Stimulated activated CD8-positive, alpha-beta memory T cell treated with anti-CD3 and anti-CD28 coated beads, Interleukin-2, amount 100 ng/mL, for 48 hours (primary cell): ENCODE data around the gene SERHL2.
"Not testable (repeated sequence)": the region's sequence is repeated elsewhere in the genome, so short reads cannot be mapped to it uniquely, and the experiment has no call there.

Experiments
- DNase-seq, 2 donors: peaks; one replicate each; pipeline ENCODE4 v3.0.0-alpha.2; 2020; ENCODE audit warnings: low read depth in 2 of 2

Gene SERHL2

DNA sequence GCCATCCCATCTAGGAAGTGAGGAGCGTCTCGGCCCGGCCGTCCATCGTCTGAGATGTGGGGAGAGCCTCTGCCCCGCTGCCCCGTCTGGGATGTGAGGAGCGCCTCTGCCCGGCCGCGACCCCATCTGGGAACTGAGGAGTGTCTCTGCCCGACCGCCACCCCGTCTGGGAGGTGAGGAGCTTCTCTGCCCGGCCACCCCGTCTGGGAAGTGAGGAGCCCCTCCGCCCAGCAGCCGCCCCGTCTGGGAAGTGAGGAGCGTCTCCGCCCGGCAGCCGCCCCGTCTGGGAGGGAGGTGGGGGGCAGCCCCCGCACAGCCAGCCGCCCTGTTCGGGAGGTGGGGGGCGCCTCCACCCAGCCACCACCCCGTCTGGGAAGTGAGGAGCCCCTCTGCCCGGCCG lies 53.9 kb downstream of the SERHL2 start:
- DNase-seq = not testable (repeated sequence)

DNA sequence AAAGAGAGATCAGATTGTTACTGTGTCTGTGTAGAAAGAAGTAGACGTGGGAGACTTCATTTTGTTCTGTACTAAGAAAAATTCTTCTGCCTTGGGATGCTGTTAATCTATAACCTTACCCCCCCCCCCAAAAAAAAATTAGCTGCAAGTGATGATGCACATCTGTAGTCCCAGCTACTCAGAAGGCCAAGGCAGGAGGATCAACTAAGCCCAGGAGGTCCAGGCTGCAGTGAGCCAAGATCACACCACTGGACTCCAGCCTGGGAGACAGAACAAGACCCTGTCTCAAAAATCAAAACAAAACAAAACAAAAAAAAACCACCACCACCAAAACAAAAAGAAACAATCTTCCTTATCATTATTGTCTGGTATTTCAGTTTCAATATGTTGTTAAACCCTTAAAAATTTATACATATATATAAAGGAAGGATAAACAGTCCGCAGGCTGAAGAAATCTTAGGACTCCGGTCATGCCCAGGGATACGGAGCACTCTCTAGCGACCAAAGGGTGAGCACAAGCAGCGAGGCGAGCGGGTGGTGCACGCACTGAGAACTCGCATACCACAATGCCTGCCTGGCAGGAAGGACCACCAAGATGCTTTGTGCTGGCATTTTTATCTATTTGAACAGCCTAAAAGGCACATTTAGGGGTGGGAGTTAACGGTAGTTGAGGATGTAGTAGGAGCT lies 54.5 kb downstream of the SERHL2 start:
- no peak for DNase-seq

DNA sequence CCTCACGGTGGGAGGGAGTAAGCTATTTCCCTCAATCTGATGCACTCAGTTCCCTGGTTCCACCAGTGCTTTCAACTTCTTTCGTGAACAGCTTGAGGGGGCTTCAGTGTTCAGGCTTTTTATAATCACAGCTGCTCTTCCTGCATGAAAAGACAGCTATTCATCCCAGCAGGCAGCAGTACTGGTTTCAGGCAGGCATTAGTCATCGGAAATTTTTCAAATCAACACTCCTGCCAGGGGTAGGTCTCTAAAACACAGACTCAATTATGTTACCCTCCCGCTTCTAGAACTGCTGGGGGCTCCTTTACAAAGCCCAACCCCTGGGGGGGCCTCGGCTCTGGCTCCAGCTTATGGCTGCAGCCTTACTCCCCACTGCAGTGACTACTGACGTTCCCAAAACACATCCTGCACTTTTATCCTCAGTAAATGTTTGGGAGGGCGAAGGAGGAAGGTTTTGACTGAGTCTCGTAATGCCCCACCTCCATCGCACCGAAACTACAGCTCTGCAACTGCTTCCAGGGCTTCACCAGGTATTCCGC lies 55.1 kb downstream of the SERHL2 start:
- DNase-seq = no peak

DNA sequence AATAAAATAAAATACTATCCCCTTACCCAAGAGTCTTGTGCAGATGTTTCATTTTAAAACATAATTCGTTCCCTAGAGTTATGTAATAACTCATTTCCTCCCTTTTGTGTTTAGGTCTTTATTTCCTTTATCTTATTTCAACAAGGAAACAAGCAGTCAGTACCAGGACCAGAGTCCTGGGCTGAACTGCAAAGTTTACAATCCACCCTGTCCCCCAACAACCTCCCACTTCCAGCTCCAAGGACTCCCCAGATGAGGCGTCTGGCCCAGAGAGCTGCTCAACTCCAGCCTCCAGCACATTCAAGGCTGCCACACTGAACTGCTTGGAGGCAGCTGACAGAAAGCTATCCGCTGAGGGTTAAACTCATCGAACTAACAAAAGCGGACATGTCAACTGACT lies 56.4 kb downstream of the SERHL2 start:
- DNase-seq = no peak

DNA sequence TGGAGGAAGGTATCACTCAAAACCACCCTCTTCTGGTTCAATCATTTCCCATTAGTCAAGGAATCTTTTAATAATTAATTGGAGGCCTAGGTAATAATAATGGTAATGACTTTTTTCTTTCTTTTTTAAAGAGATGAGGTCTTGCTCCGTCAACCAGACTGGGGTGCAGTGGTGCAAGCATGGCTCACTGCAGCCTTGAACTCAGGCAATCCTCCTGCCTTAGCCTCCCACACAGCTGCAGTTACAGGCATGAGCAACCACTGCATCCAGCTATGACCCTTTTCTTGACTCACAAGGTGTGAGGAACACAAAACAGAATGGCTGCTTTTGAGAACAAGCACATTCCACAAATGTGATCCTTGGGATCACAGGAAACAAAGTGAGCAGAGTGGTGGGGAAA lies 57.3 kb downstream of the SERHL2 start:
- no peak for DNase-seq

DNA sequence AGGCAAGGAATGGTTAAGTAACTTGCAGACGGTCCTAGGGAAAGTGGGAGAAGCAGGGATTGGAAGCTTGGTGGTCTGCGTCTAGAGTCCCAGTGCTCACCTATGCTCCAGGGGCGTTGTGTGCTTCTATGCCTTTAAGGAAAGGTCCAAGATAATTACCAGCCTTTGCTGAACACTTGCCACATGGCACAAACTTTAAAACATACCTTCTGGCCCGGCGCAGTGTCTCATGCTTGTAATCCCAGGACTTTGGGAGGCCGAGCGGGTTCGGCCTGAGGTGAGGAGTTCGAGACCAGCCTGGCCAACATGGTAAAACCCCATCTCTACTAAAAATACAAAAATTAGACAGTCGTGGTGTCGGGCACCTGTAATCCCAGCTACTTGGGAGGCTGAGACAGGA lies 58.6 kb downstream of the SERHL2 start:
- no peak for DNase-seq

DNA sequence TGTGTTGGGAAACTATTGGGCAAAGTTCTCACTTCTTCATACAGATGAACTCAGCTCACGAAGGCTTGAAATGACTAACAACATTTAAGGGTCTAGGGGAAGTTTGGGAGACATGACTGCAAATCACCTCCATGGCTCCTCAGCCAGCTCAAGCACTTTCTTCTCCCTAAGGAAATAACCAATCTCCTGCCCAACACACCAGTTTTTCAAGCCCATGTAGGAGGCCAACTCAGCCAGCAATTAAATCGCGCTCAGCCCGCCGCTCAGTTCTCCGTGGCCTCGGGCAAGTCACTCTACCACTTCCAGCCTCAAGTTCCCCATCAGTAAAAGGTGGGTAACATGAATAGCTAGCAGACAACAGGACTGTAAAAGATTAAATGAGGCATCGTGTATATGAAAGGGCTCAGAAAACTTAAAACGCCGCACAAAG lies 60.1 kb downstream of the SERHL2 start:
- DNase-seq = no peak

DNA sequence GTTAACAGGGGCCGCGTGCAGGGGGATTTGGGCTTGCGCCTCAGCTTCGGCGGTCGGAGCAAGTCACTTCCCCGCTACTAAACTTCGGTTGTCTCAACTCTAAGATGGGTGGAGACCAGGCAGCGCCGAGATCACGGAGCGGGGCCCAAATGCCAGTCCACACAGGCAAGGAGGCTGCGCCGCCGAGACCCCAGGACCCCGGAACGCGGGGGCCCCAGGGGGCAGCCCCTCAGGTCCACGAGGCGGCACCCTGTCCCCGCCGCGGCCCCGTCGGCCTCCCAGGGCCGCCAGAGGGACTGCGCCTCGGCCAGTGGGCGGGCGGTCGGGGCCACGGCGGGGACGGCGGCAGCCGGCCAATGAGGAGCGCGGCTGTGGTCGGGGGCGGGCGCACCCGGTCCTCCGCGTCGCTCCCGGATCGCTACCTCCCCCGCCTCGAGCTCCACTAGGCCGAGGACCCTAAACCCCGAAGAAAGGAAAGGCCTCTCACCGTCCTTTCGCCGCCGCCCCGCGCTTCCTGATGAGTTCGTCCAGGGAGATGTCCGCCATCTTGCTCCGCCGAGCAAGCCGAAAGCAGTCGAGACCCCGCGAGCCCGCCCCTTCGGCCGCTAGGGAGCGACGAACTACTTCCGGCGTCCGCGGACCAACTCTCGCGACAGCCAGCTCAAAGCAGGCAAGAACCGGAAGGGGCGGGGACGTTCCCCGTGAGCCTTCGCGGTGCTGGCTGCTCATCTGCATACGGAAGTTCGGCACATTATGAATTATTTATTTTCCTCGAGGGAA lies 60.7 kb downstream of the SERHL2 start, which contains the start of gene POLDIP3:
Gene POLDIP3, minus strand, starts transcription at position 572 of the 780 bp plus-strand sequence. Its CDS starts 26 bp downstream, at position 546.
- DNase-seq = peak; percentile 98 to 99

DNA sequence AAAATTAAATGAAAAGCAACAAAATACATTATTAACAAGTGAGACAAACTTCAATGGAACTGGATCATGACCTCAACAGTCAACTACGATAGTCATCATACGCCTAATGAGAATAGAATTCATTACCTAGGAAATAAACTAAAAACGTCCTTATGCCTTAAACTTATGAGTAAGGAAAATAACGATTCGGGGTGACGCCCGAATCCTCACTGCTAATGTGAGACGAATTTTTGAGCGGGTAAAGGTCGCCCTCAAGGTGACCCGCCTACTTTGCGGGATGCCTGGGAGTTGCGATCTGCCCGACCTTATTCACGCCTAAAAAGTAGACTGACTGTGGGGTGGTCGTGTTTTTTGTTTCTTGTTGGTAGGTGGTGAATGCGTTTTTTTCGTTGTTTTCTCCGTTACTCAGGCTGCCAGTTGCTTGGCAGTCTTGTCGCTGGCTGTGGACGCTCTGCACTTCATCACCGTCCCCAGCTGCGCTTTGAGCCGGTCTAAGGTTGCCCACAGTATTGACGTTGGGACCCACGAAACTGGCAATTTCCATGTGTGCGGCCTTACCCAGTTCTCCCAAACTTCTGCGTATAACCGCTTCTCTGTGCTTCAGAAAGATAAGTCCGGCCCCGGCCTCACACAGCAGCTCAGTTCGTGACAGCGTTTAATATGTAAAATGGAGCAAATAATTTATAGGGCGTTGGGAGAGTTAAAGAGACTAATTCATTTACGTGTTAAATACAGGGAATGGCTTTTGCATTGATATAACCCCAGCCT lies 61.5 kb downstream of the SERHL2 start:
- DNase-seq = peak; percentile 76 to 83

DNA sequence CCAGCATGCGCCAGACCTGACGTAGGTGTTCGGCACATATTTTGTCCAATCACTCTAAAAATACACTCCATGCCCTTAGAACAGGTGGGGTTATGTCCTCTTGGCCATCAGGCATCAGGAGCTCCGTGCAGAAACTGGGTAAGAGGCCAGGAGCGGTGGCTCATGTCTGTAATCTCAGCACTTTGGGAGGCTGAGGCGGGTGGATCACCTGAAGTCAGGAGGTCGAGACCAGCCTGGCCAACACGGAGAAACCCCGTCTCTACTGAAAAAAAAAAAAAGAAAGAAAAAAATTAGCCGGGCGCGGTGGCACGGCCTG lies 62.1 kb downstream of the SERHL2 start:
- DNase-seq = not testable (repeated sequence)

DNA sequence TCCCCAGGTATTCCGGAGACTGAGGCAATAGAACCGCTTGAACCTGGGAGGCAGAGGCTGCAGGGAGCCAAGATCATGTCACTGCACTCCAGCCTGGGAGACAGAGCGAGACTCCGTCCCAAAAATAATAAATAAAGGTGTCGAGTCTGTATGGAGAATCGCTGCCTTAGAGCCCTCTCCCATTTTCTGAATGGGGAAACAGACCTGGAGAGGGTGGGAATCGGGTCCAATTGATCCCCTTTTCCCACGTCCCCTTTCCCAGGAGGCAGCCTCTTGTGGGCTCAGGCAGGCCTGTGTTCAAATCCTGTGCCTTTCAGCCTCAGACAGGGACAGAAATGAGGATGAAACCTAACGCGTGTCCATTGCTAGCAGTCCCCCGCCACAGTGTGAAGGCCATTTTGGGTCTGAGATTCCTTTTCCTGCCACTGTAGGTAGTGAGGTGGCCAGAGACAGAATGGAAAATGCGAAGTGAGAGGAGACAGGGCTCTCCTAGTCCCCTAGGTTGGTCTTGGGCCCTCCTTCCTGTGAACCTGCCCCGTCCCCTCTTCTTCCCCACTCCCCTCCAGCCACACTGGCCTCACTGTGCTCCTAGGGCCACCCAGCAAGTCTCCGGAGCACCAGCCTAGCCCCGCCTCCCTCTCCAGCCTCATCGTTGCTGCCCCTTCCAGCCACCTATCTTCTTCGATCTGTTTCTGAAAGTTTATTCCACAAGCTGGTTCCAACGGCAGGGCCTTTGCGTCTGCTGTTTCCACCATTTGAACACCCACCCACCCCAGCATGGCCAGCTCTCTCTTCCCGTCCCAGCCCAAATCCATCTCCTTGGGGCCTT lies 63.6 kb downstream of the SERHL2 start:
- no peak for DNase-seq

DNA sequence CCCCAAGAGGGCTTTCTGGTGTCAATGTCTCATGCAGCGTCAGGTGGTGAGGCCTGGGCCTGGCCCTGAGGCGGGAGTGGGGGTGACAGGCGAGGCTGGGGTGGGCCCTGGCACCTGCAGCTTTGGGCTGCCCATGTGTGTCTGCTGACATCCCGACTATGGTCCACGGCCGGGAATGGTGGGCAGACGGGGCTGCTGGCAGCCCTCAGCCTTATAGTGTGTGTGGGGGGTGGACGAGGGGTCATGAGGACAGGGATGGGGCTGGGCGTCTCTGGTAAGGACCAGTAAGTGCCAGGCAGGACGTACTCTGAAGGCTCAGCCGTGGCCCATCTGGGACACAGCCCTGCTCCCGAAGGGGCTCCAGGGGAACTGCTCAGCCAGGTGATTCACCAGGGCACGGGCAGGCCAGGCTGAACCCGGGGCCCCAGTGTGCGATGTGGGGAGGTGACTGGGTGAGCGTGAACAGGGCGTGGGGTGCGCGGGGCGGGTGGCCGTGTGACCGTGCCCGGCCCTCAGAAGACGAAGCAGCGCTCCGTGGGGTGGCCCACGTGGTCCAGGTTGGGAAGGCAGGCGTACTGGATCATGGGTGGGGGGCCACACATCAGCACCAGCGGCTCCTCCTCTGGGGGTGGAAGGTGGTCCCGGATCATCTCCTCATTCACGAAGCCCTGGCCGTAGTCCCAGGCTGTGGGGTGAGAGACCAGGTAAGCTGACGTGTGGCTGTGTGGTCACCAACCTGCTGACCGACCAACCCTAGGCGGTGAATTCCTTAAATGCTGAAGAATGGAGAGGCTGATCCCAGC lies 65.7 kb downstream of the SERHL2 start:
- no peak for DNase-seq

DNA sequence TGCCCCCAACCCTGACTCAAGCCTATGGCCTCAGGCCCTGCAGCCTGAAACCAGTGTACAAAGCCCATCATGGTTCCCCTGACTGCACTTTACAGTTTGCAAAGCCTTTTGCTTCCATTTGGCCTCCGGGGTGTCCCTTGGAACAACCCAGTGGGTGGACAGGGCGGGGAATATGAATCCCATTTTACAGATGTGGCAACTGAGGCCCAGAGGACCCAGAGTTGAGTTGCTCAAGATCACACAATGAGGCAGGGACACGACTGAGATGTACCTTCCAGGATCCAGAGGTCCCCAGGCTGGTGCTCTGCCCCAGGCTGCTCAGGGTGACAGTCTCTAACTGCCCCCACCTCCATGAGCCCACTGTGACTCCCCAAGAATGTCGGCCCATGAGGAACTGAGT lies 66.3 kb downstream of the SERHL2 start:
- DNase-seq = no peak

DNA sequence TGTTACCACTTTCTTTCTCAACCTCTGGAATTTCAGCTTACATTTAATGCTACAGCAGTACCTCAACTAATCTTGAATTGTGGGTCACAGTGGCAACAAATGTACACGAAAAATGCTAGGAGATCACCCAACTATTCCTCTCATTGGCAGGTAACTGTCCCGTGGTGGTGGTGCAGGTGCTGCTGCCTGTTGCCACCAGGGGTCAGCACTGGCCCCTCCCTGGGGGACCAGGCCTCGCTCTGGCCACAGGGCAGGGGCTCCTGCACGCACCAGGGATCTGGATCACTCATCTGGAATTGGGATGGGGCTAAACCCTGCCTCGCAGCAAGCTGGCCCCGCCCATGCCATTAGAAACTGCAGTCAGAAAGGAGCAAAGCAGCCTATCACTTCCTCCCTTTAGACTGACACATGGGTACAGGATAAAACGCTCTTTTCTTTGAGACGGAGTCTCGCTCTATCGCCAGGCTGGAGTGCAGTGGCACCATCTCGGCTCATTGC lies 67.8 kb downstream of the SERHL2 start:
- DNase-seq = peak; percentile 35 to 39

DNA sequence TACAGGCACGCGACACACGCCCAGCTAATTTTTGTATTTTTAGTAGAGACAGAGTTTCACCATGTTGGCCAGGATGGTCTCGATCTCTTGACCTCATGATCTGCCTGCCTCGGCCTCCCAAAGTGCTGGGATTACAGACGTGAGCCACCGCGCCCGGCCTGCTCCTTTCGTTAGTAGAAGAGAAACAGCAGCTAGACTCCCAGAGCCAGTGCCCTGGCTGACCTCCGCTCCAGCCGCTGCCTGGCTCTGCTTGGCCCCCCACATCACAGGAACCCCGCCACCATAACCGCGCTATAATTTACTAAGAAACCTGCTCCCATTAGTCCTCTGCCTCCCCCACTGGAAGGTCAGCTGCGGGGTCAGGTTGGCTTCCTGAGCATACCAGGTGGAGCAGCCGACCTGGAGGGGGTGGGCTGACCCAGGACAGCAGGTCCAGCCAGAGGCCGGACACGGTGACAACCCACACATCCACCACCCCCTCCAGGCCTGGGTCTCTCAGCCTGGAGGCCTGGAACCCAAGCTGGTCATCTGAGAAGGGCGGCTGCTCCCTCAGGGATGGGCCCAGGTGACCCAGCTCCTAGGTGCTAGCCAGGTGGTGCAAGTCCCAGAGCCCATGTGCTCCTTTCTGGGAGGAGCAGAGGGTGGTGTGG lies 68.4 kb downstream of the SERHL2 start:
- DNase-seq = no peak

DNA sequence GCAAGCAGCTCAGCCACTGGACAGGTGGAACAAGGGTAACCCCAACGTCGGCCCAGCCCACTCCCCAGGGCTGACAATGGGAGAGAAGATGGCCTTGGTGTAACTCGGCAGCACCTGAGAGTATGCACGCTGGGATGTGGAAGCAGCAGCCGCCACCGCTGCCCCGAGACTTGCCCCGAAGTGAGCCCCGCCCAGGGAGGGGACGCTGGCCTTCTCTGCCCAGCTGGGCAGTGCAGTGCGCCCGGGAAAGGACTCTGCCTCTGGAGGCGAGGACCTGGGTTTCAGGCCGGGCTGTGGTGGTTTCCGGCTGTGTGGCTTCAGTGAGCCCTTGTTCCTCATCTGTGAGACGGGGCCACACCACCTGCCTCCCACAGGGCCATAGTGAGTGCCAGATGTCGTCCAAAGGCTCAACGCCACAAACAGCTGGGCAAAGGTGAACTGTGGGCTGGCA lies 69.6 kb downstream of the SERHL2 start:
- DNase-seq = no peak
